BJ (cell line): Measurements from ENCODE around the gene GRAP2. TPM values are rescaled to one million over a fixed set of nuclear protein-coding genes. Genes with fewer than 3 reads are reported as not detected.

Experiments used
- CTCF ChIA-PET: fragments of 350-600 bp; formaldehyde crosslinking; extraction: SDS; loops from one replicate; lab custom pipeline; 2021; ENCODE audit warnings: antibody characterized with exemption, inconsistent platforms; lab: Yijun Ruan, JAX
- POLR2A ChIA-PET: fragments of 300-600 bp; sonication (Branson Sonifier 250); formaldehyde crosslinking; extraction: SDS; loops from one replicate; lab custom pipeline; 2021; ENCODE audit warnings: antibody characterized with exemption; lab: Charles Lee
- DNase-seq: peaks from one replicate; pipeline ENCODE4 v3.0.0-alpha.2; 2011; ENCODE audit warnings: low read depth
- H3K27me3 ChIP-seq: 2 replicates; pipeline ENCODE4 v1.6.0; 2011; ENCODE audit warnings: low read length; ENCODE audit not compliant: control insufficient read depth, insufficient read depth
- H3K36me3 ChIP-seq: 2 replicates; pipeline ENCODE4 v1.5.1; 2011; ENCODE audit warnings: low read length; ENCODE audit not compliant: control insufficient read depth, insufficient read depth
- H3K4me3 ChIP-seq: 2 replicates; pipeline ENCODE4 v1.5.1; 2011; ENCODE audit warnings: low read depth, mild to moderate bottlenecking, control low read depth, low read length
- polyA minus RNA-seq: library from RNA; depleted of rRNA, polyadenylated mRNA; stranded (reverse); fragments of >200 nt; gene quantifications from 2 replicates; pipeline ENCODE4 v1.2.3, GENCODE V29; 2011; rRNA and poly(A)+ RNA removed
- polyA plus RNA-seq: library from polyadenylated mRNA; depleted of rRNA; stranded (reverse); fragments of >200 nt; gene quantifications from 2 replicates; pipeline ENCODE4 v1.2.3, GENCODE V29; 2011; rRNA removed
- TF ChIP-seq, protein P1 (sequence below): IDR thresholded peaks from 2 replicates; pipeline ENCODE4 v1.5.1; 2011; ENCODE audit warnings: low read depth, mild to moderate bottlenecking, control low read depth, inconsistent platforms, low read length, moderate library complexity; ENCODE audit not compliant: insufficient read depth

GRAP2 gene
- polyA plus RNA-seq (not detected in 2 replicates), polyA minus RNA-seq (not detected in 2 replicates)

DNA sequence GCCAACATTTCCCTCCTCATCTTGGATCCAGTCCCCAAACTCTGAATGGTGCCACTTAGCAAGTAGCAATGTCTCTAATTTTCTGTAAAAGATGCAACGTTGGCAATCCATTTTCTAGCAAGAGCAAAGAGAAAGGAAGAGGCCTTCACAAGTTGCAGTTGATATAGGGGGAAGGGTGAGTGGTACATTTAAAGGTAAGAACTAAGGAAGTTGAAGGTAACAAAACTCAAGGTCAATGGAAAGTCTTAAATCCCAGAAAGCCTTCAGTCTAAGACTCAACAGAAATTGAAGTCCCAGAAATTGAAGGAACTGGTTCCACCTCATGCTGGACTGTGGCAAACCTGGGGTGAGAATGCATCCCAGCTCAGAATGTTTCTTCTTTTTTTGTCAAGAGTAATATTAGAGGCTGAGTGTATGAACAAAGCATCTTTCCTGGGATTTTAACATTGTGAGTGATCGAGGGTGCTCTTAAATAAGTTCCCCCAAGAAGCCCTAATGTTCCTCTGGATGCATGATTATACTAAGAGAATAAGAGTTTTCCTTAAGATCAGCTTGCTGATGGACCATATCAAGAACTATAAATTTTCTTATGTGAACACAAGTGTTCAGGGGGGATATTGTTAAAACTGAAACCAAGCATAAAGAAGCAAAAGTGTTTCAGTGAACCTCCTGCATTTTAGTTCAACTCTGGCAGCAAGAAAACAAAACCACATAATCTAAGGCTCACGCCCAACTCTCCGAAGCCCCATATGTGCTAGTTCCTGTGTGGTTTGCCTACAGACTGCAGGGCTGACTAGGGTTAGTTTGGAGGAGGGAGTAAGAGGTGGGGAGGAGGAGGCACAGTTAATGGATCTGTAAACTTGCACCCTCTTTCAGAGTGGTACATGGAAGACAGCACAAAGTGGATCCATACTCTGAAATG, at the start of gene GRAP2:
Gene GRAP2, plus strand, starts transcription at position 779 of the 922 bp plus-strand sequence. CDS start 46,023 bp downstream, outside the sequence.
- POLR2A ChIA-PET, result no interaction called here
- no peak for DNase-seq
- Histone ChIP-seq H3K4me3 (no peak within 1 kb of the TSS), H3K36me3 (no peaks in the 10 kb centered on the region), H3K27me3 (no peaks in the 10 kb centered on the region; the same call in none of the 2 replicates)
- TF ChIP-seq, protein P1, sequence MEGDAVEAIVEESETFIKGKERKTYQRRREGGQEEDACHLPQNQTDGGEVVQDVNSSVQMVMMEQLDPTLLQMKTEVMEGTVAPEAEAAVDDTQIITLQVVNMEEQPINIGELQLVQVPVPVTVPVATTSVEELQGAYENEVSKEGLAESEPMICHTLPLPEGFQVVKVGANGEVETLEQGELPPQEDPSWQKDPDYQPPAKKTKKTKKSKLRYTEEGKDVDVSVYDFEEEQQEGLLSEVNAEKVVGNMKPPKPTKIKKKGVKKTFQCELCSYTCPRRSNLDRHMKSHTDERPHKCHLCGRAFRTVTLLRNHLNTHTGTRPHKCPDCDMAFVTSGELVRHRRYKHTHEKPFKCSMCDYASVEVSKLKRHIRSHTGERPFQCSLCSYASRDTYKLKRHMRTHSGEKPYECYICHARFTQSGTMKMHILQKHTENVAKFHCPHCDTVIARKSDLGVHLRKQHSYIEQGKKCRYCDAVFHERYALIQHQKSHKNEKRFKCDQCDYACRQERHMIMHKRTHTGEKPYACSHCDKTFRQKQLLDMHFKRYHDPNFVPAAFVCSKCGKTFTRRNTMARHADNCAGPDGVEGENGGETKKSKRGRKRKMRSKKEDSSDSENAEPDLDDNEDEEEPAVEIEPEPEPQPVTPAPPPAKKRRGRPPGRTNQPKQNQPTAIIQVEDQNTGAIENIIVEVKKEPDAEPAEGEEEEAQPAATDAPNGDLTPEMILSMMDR, result no peak
- CTCF ChIA-PET, result no interaction called here

DNA sequence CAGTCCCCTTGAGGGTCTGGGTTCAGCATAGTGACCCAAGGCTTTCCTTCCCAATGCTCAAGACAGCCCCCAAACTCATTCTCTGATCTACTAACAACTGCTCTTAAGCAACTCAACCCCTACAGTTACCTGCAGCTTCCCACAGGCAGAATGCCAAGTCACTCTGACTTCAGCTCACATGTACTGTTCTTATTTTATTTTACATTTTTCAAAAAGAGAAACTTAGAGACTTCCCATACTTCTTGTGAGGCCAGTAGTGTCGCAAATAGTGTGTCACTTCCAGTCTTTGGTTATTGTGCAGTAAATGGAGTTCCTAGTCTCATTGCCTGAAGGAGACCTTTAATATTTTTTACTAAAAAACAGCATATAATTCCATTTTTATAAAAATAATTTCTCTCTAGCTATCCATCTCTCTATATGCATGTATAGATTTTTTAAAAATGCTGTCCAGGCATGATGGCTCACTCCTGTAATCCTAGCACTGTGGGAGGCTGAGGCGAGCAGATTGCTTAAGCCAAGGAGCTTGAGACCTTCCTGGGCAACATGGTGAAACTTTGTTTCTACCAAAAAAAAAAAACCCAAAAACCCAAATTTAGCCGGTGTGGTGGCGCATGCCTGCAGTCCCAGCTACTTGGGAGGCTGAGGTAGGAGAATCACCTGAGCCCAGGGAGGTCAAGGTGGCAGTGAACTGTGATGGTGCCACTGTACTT, 49.1 kb upstream of the GRAP2 start:
- no peaks in the 10 kb centered on the region for H3K36me3 ChIP-seq
- DNase-seq, result no peak
- no peaks in the 10 kb centered on the region; the same call in 1 of the 2 replicates for H3K27me3 ChIP-seq
- TF ChIP-seq, protein P1, result no peak
- no peak overlapping the region for H3K4me3 ChIP-seq
- ChIA-PET POLR2A (no interaction called here), CTCF (interaction anchor here (0.7 to 0.9 kb wide), 2 partner anchors 18 to 40 kb away, joined by 3 read pairs; no protein-coding TSS in a partner anchor)

DNA sequence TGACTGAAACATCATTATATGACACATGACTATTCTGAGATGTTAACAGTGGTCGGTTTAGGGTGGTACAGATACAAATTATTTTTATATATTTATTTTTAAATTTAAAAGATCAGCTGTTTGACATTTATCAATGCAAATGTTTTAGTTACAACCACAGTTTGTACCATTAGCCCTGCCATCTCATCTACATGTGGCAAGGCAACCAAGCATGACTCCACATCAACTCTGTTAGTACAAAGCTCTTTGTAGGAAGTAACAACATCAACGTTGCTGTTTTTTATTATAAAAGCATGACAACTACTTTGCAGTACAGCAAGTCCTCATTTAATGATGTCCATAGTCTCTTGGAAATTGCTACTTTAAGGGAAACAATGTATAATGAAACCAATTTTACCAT, 48.1 kb upstream of the GRAP2 start:
- no peaks in the 10 kb centered on the region; the same call in 1 of the 2 replicates for H3K27me3 ChIP-seq
- ChIA-PET CTCF (no interaction called here), POLR2A (no interaction called here)
- no peaks in the 10 kb centered on the region for H3K36me3 ChIP-seq
- no peak for DNase-seq
- no peak overlapping the region for H3K4me3 ChIP-seq
- TF ChIP-seq, protein P1, result no peak

DNA sequence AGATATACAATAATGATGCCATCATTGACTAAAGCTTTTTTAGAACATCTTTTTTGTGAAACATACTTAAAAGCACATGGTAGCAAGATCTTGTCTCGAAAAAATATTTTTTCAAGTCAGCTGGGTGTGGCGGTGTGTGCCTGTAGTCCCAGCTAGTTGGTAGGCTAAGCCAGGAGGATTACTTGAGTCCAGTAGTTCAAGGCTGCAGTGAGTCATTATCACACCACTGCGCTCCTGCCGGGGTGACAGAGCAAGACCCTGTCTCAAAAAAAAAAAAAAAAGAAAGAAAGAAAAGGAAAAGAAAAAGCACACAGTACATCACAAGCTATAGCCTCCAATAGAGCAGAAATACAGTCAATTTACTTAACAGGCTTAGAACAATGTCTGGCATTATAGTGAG, 44.3 kb upstream of the GRAP2 start:
- CTCF ChIA-PET, result interaction anchor here (1.0 kb wide), 1 partner anchor 9 kb away, joined by 4 read pairs; no protein-coding TSS in a partner anchor
- POLR2A ChIA-PET, result no interaction called here
- no peak overlapping the region for H3K4me3 ChIP-seq
- H3K27me3 ChIP-seq, result peaks cover 2% of the 10 kb centered on the region; the same call in 1 of the 2 replicates
- H3K36me3 ChIP-seq, result no peaks in the 10 kb centered on the region
- no peak for DNase-seq
- TF ChIP-seq, protein P1, result no peak
